ENCODE results near the gene SMAP1.

DNA sequence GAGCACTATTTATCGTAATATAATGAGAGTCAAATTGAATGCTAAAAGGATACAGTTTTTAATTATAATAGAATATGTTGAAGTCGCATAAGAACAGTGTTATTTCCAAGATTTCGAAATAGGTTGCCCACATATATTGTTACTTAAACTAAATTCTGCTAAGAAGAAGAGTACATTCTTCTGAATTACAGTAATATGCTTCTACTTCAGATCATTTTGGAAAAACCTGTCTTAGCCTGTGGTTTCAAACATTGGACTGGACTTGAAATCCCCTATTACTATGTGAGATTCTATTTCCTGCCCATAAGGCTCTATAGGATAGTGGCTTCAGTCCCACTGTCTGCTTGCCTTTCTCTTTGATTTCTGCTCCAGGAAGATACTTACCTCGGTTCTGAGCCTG, 152.0 kb downstream of the SMAP1 start:
- TF ChIP-seq CTCF (conservative IDR thresholded peaks at IDR 0.05; ENCODE audit: low read depth, low read length) (no peak), EZH2 (IDR thresholded peaks at IDR 0.05; ENCODE audit: borderline replicate concordance, low read depth, low read length, poor library complexity, severe bottlenecking) (no peak)

Data from A673 (cell line).